ENCODE results near the gene POLR2L.

The POLR2L gene

GRCh38 chr11:862081-862661 lies 19.8 kb upstream of the POLR2L start:
- H3K4me3 ChIP-seq (ENCODE audit: low read length), result no peak overlapping the region
- no peaks in the 10 kb centered on the region for H3F3A ChIP-seq (ENCODE audit: control insufficient read depth, insufficient read depth)
- H3K9me3 ChIP-seq (ENCODE audit: control insufficient read depth, insufficient read depth, low read length), result no peaks in the 10 kb centered on the region
- H3K4me1 ChIP-seq (ENCODE audit: control insufficient read depth, low read length), result no peaks in the 10 kb centered on the region
- no peaks in the 10 kb centered on the region for H3K27me3 ChIP-seq (ENCODE audit: control insufficient read depth, low read length)
- no peak overlapping the region for H3K27ac ChIP-seq (ENCODE audit: low read depth, low read length)
- H4K20me1 ChIP-seq (ENCODE audit: control insufficient read depth, insufficient read depth, low read depth, low read length), result no peaks in the 10 kb centered on the region
- no peak for TF ChIP-seq CTCF (IDR thresholded peaks at IDR 0.05; ENCODE audit: low read depth, low read length, poor library complexity, severe bottlenecking)
- TF ChIP-seq EZH2phosphoT487 (IDR thresholded peaks at IDR 0.05; ENCODE audit: borderline replicate concordance, low read length), result no peak
- no peaks in the 10 kb centered on the region for H3K36me3 ChIP-seq (ENCODE audit: control insufficient read depth, low read length)
- H3K4me2 ChIP-seq (ENCODE audit: low read length), result no peak overlapping the region
- no peaks in the 10 kb centered on the region for H3K79me2 ChIP-seq (ENCODE audit: control insufficient read depth, low read length)
- no peaks in the 10 kb centered on the region for H3K9me2 ChIP-seq (replicated peaks; ENCODE audit: control insufficient read depth, low read length)

- Histone ChIP-seq H3K4me2 (ENCODE audit: low read length) (no peak overlapping the region), H3K9me3 (ENCODE audit: control insufficient read depth, insufficient read depth, low read length) (no peaks in the 10 kb centered on the region), H3K4me1 (ENCODE audit: control insufficient read depth, low read length) (no peaks in the 10 kb centered on the region), H3K4me3 (ENCODE audit: low read length) (no peak overlapping the region), H3F3A (ENCODE audit: control insufficient read depth, insufficient read depth) (no peaks in the 10 kb centered on the region), H3K79me2 (ENCODE audit: control insufficient read depth, low read length) (no peaks in the 10 kb centered on the region), H3K27ac (ENCODE audit: low read depth, low read length) (no peak overlapping the region), H4K20me1 (ENCODE audit: control insufficient read depth, insufficient read depth, low read depth, low read length) (no peaks in the 10 kb centered on the region), H3K27me3 (ENCODE audit: control insufficient read depth, low read length) (no peaks in the 10 kb centered on the region), H3K9me2 (replicated peaks; ENCODE audit: control insufficient read depth, low read length) (no peaks in the 10 kb centered on the region), H3K36me3 (ENCODE audit: control insufficient read depth, low read length) (no peaks in the 10 kb centered on the region)
- TF ChIP-seq EZH2phosphoT487 (IDR thresholded peaks at IDR 0.05; ENCODE audit: borderline replicate concordance, low read length) (no peak), CTCF (IDR thresholded peaks at IDR 0.05; ENCODE audit: low read depth, low read length, poor library complexity, severe bottlenecking) (no peak)
These were observed 18.8 kb upstream of the POLR2L start for GRCh38 chr11:861105-861479.

GRCh38 chr11:860234-861104 lies 18.1 kb upstream of the POLR2L start:
- Histone ChIP-seq H3K4me1 (ENCODE audit: control insufficient read depth, low read length) (no peaks in the 10 kb centered on the region), H3K4me3 (ENCODE audit: low read length) (no peak overlapping the region), H3K4me2 (ENCODE audit: low read length) (no peak overlapping the region), H3K36me3 (ENCODE audit: control insufficient read depth, low read length) (no peaks in the 10 kb centered on the region), H3K27me3 (ENCODE audit: control insufficient read depth, low read length) (no peaks in the 10 kb centered on the region), H3K9me3 (ENCODE audit: control insufficient read depth, insufficient read depth, low read length) (no peaks in the 10 kb centered on the region), H3K79me2 (ENCODE audit: control insufficient read depth, low read length) (no peaks in the 10 kb centered on the region), H3K27ac (ENCODE audit: low read depth, low read length) (no peak overlapping the region), H3K9me2 (replicated peaks; ENCODE audit: control insufficient read depth, low read length) (no peaks in the 10 kb centered on the region), H3F3A (ENCODE audit: control insufficient read depth, insufficient read depth) (no peaks in the 10 kb centered on the region), H4K20me1 (ENCODE audit: control insufficient read depth, insufficient read depth, low read depth, low read length) (no peaks in the 10 kb centered on the region)
- no peak for TF ChIP-seq EZH2phosphoT487 (IDR thresholded peaks at IDR 0.05; ENCODE audit: borderline replicate concordance, low read length)
- no peak for TF ChIP-seq CTCF (IDR thresholded peaks at IDR 0.05; ENCODE audit: low read depth, low read length, poor library complexity, severe bottlenecking)

Measured in DOHH2 (cell line).